ENCODE measurements around the gene SPTA1.
"Not testable (repeated sequence)": the region's sequence is repeated elsewhere in the genome, so short reads cannot be mapped to it uniquely, and the experiment has no call there.

SPTA1 gene

DNA sequence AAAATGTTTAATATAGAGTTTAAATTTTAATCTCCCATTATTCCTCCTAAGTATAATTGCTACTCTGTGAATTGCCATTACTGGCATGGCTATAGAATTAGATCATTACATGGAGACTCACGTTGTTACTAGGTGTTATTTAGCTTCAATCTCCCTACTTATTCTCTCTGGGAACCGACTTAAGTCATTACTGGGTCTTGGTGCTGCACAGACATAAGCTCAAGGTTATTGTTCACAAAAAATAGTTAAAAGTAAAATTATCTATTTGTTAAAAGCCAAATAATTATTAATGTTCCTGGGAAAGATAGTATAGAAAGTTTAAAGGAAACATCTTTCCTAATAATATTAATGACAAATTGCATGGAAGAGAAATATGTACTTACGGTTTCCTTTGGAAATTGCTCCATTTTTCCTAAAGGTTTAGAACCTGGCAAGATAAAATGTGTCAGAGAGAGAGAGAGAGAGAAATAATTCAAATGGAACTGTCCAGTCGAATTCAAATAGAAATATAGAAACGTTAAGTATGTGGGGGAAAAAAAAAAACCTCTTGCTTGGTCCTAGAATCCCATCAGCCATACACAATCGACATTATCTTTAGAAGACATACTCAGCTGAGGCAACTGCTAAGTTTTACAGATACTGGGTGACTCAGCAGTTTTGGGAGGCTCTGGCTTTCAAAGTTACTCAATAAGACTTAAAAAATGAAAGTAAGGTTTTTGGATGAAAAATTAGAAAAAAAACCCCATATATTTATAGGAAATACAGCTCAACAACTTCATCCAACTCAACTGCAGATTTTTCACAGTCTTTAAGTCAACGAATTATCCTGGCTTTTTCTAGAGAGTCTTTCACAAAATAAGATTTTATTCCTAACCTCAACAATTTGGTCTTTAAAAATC is at the start of gene SPTA1:
Gene SPTA1 (minus strand): TSS at position 605 of the 899 bp plus-strand sequence. CDS start 198 bp downstream, at position 407.
- no peak for DNase-seq
- in situ Hi-C loops (cut with HindIII; ENCODE audit: low pct_ligation_motif_present, low pct_unique_long_range_greater_than_20kb, low sequenced_read_pairs), result no loop called here

- no peak for DNase-seq
- in situ Hi-C loops (cut with HindIII; ENCODE audit: low pct_ligation_motif_present, low pct_unique_long_range_greater_than_20kb, low sequenced_read_pairs), result no loop called here
Measured at GRCh38 chr1:158735848-158736247, 49.3 kb upstream of the SPTA1 start.

DNA sequence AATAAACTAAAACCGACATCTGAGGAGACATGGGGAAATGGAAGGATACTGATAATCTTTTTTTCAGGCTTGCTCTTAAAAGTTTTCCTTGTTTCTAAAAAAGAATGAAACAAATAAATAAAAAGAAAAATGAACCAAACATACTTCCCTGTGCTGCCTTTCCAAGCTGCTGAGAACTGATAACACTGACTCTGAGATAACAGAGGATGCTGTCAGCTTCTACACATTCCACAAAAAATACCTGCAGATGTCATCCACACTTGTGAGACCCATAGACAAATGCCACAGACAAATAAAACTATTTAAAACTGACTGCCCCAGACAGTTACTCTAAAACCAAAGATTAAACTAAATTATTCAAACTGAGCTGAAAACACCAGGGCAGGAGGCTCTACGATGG is 46.0 kb upstream of the SPTA1 start:
- DNase-seq, result no peak
- in situ Hi-C loops (cut with HindIII; ENCODE audit: low pct_ligation_motif_present, low pct_unique_long_range_greater_than_20kb, low sequenced_read_pairs), result no loop called here

DNA sequence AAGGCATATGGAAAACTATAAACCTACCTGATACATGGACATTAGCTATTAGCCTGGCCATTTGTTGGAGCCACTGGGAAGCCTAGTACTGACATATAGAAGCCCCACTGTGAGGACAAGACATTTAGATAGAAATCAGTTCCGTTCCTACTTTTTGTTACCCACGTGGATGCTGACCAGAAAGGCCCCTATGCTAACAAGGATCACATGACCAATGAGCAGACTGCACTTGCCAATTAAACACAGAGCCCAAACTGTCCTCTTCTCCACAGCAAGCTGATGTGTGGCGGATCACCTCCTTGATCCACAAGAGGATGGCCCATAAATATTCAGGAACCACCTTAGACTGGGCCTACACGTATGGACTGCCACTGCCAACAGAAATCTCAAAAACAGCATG is 45.2 kb upstream of the SPTA1 start:
- in situ Hi-C loops (cut with HindIII; ENCODE audit: low pct_ligation_motif_present, low pct_unique_long_range_greater_than_20kb, low sequenced_read_pairs), result no loop called here
- DNase-seq, result no peak

- DNase-seq, result no peak
- in situ Hi-C loops (cut with HindIII; ENCODE audit: low pct_ligation_motif_present, low pct_unique_long_range_greater_than_20kb, low sequenced_read_pairs), result no loop called here
Measured at GRCh38 chr1:158730453-158730852, 43.9 kb upstream of the SPTA1 start.

- DNase-seq, result no peak
- in situ Hi-C loops (cut with HindIII; ENCODE audit: low pct_ligation_motif_present, low pct_unique_long_range_greater_than_20kb, low sequenced_read_pairs), result no loop called here
Measured at GRCh38 chr1:158728510-158729225, 42.2 kb upstream of the SPTA1 start.

DNA sequence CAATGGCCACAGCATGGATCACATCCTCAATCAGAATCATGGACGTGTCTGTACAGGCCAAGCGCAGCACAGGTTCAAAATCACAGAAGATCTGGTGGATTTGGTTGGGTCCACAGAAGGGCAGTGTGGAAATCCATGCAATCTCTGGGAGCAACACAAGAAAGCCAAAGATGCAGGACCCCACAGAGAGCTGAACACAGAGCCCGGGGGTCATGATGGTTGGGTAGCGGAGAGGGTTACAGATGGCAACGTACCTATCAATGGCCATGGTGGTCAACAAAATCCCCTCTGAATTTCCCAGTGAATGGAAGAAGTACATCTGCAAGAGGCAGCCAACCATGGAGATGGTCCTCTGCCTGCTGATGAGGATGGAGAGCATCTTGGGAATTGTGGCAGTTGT is 37.9 kb upstream of the SPTA1 start:
- in situ Hi-C loops (cut with HindIII; ENCODE audit: low pct_ligation_motif_present, low pct_unique_long_range_greater_than_20kb, low sequenced_read_pairs), result no loop called here

GRCh38 chr1:158720620-158721019 is 34.1 kb upstream of the SPTA1 start, which contains the start of gene OR6K3:
Gene OR6K3, minus strand, starts transcription at chr1:158720720. Its CDS starts 2,605 bp downstream, at chr1:158718115.
- in situ Hi-C loops (cut with HindIII; ENCODE audit: low pct_ligation_motif_present, low pct_unique_long_range_greater_than_20kb, low sequenced_read_pairs), result no loop called here

More for the DNA sequence above, 37.9 kb upstream of the SPTA1 start:
- no peak for DNase-seq

GRCh38 chr1:158719664-158720063 is 33.1 kb upstream of the SPTA1 start:
- DNase-seq, result no peak
- in situ Hi-C loops (cut with HindIII; ENCODE audit: low pct_ligation_motif_present, low pct_unique_long_range_greater_than_20kb, low sequenced_read_pairs), result no loop called here

More at GRCh38 chr1:158720620-158721019, 34.1 kb upstream of the SPTA1 start, which contains the start of gene OR6K3:
- no peak for DNase-seq

- DNase-seq, result no peak
- in situ Hi-C loops (cut with HindIII; ENCODE audit: low pct_ligation_motif_present, low pct_unique_long_range_greater_than_20kb, low sequenced_read_pairs), result no loop called here
Measured at GRCh38 chr1:158717344-158717743, 30.8 kb upstream of the SPTA1 start.

- no peak for DNase-seq
- in situ Hi-C loops (cut with HindIII; ENCODE audit: low pct_ligation_motif_present, low pct_unique_long_range_greater_than_20kb, low sequenced_read_pairs), result no loop called here
Measured at GRCh38 chr1:158716335-158716734, 29.8 kb upstream of the SPTA1 start.

- in situ Hi-C loops (cut with HindIII; ENCODE audit: low pct_ligation_motif_present, low pct_unique_long_range_greater_than_20kb, low sequenced_read_pairs), result no loop called here
- DNase-seq, result no peak
Measured at GRCh38 chr1:158714754-158715153, 28.2 kb upstream of the SPTA1 start.

DNA sequence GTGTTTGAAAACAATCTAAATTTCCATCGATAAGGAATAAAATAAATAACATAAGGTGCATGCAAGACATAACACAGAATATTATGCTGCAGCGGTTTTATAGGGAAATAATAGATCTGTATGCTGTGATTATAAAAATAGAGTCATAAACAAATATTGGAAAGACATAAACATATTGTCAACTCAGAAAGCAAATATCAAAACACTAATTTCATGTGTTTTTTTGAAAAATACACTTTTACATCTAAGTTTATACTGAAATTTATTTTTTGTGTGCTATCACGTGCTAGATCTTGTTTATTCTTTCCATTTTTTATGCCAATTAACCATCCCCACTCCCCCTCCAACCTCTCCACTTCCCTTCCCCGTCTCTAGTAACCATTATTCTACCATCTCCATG is 24.6 kb upstream of the SPTA1 start:
- in situ Hi-C loops (cut with HindIII; ENCODE audit: low pct_ligation_motif_present, low pct_unique_long_range_greater_than_20kb, low sequenced_read_pairs), result no loop called here
- DNase-seq, result no peak

- in situ Hi-C loops (cut with HindIII; ENCODE audit: low pct_ligation_motif_present, low pct_unique_long_range_greater_than_20kb, low sequenced_read_pairs), result no loop called here
- no peak for DNase-seq
Measured at GRCh38 chr1:158706096-158706495, 19.6 kb upstream of the SPTA1 start.

DNA sequence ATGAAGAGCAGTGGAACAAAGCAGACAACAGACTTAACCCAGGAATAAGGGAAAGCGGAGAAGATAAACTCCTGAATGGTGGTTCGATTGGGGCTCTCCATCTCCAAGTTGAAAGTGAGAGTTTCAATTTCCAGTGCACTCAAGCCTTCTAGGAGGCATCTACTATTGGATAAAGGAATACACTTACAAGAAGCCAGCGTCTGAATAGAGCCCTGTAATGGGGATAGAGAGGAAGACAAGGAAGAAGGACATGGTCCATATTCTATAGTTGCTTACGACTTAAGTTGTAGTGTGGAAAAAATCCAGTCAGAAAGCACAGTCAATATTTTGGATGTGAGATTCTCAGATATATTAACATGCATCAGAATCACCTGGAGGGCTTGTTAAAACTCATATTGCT is 14.0 kb upstream of the SPTA1 start, which contains the start of gene OR6K2:
Gene OR6K2 (minus strand): TSS at position 101 of the 400 bp plus-strand sequence. CDS start 0 bp downstream, at position 101.
- no peak for DNase-seq
- in situ Hi-C loops (cut with HindIII; ENCODE audit: low pct_ligation_motif_present, low pct_unique_long_range_greater_than_20kb, low sequenced_read_pairs), result no loop called here

- DNase-seq, result no peak
- in situ Hi-C loops (cut with HindIII; ENCODE audit: low pct_ligation_motif_present, low pct_unique_long_range_greater_than_20kb, low sequenced_read_pairs), result no loop called here
Measured at GRCh38 chr1:158694596-158694995, 8.1 kb upstream of the SPTA1 start.

- in situ Hi-C loops (cut with HindIII; ENCODE audit: low pct_ligation_motif_present, low pct_unique_long_range_greater_than_20kb, low sequenced_read_pairs), result no loop called here
- DNase-seq, result no peak
Measured at GRCh38 chr1:158692356-158692755, 5.8 kb upstream of the SPTA1 start.

- in situ Hi-C loops (cut with HindIII; ENCODE audit: low pct_ligation_motif_present, low pct_unique_long_range_greater_than_20kb, low sequenced_read_pairs), result no loop called here
Measured at GRCh38 chr1:158691907-158692306, 5.4 kb upstream of the SPTA1 start.

DNA sequence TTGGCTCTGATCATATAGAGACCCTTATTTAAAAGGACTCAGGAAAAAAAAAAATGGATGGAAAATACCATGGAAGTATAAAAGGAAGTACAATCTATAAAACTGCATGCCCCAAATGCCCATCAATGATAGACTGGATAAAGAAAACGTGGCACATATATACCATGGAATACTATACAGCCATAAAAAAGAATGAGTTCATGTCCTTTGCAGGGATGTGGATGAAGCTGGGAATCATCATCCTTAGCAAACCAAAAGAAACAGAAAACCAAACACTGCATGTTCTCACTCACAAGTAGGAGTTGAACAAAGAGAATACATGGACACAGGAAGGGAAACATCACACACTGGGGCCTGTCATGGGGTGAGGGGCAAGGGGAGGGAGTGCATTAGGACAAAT is 4.6 kb upstream of the SPTA1 start:
- in situ Hi-C loops (cut with HindIII; ENCODE audit: low pct_ligation_motif_present, low pct_unique_long_range_greater_than_20kb, low sequenced_read_pairs); DNase-seq: not testable (repeated sequence)

More at GRCh38 chr1:158691907-158692306, 5.4 kb upstream of the SPTA1 start:
- no peak for DNase-seq

All from ACHN (cell line).